Right lobe of liver (tissue), 6 donors: ENCODE results near the gene ATG7. TPM values are rescaled to one million over a fixed set of nuclear protein-coding genes. Genes with fewer than 3 reads are reported as not detected.

Experiments
- ATAC-seq, 4 donors: fragments of 200-7000 bp; cut with Tn5 transposase; one replicate each; pipeline ENCODE4 v1.9.1; 2020; ENCODE audit warnings: mild to moderate bottlenecking in 4 of 4, moderate library complexity in 4 of 4
- DNase-seq, 3 donors: peaks; one replicate each; pipeline ENCODE4 v3.0.0-alpha.2; 2020
- H3K27ac ChIP-seq, 3 donors: fragments of 200-600 bp; one replicate each; pipeline ENCODE4 v1.8.0; 2022
- H3K27me3 ChIP-seq, 2 donors: fragments of 200-600 bp; one replicate each; pipeline ENCODE4 v1.8.0; 2022
- H3K36me3 ChIP-seq, 4 donors: fragments of 200-600 bp; sonication (generic) in 1 of 4; one replicate each; pipeline versions ENCODE4 v1.5.1 to v1.8.0; 2017 to 2022; ENCODE audit warnings: control low read depth in 1 of 4
- H3K4me1 ChIP-seq, 4 donors: fragments of 200-600 bp; sonication (generic) in 1 of 4; one replicate each; pipeline versions ENCODE4 v1.5.1 to v1.8.0; 2017 to 2022; ENCODE audit warnings: control low read depth in 1 of 4
- H3K4me3 ChIP-seq, 3 donors: fragments of 200-600 bp; one replicate each; pipeline ENCODE4 v1.8.0; 2022
- H3K9me3 ChIP-seq, 4 donors: fragments of 200-600 bp; sonication (generic) in 1 of 4; one replicate each; pipeline versions ENCODE4 v1.5.1 to v1.8.0; 2017 to 2022; ENCODE audit warnings: control low read depth in 1 of 4
- CTCF ChIP-seq, 4 donors: fragments of 200-600 bp in 3 of 4; fragments of 450-650 bp in 1 of 4; IDR thresholded peaks; one replicate each; pipeline versions ENCODE4 v1.5.1 to v1.8.0; 2016 to 2022; ENCODE audit warnings: antibody characterized with exemption in 4 of 4, mild to moderate bottlenecking in 2 of 4
- POLR2A ChIP-seq: fragments of 450-650 bp; IDR thresholded peaks from one replicate; pipeline ENCODE4 v1.6.1; 2017; ENCODE audit warnings: antibody characterized with exemption, mild to moderate bottlenecking
- WGBS: methylation state at CpG from one replicate; pipeline ENCODE4 v1.1.6; 2018; ENCODE audit warnings: low coverage, low lambda C conversion rate; ENCODE audit not compliant: insufficient coverage; ENCODE audit errors: missing lambda C conversion rate; 5-methylcytosine and 5-hydroxymethylcytosine counted together
- intact Hi-C, 2 donors: fragments of 100-400 bp; cut with DNase I; formaldehyde crosslinking; loops; one replicate each; pipeline versions ENCODE4 v1.11.2 to v1.14.1; 2022
- total RNA-seq, 6 experiments: library from RNA; depleted of rRNA in 2 of 6; stranded (reverse); fragments of >200 nt in 2 of 6; fragmentation: NEBNext Ultra II Directional in 3 of 6; extraction: Animal tissue kit (Norgen Biotek cat#: 25700) in 3 of 6; gene quantifications; one replicate each; pipeline versions ENCODE4 v1.1.0 to v1.2.4, GENCODE V29; 2016 to 2023
- donor health status: DM: no; HTN: yes; CAD: no.
- donor health status: DM: no; HTN: no; CAD: no.
- donor health status: DM: no; HTN: no; CAD: no.
- donor health status: DM: no; HTN: yes; CAD: no.
- donor health status: DM: no; HTN: yes; CAD: no.

ATG7 gene
- total RNA-seq, 6 experiments from 2014 or later = 13.6 to 21.1 (median 15.8) TPM

GRCh38 chr3:11601446-11602238 lies 329.4 kb downstream of the ATG7 start:
- no peak overlapping the region for H3K4me3 ChIP-seq
- no peak for TF ChIP-seq CTCF (IDR thresholded peaks at IDR 0.05)
- no peak for TF ChIP-seq POLR2A
- H3K27me3 ChIP-seq = no peaks in the 10 kb centered on the region
- peak overlapping the region in 1 of 3 donors; percentile 40 for H3K27ac ChIP-seq
- DNase-seq (no peak), ATAC-seq (no peak)
- peaks cover 0 to 16% (median 0%) of the 10 kb centered on the region in 4 donors for H3K36me3 ChIP-seq
- no peaks in the 10 kb centered on the region for H3K9me3 ChIP-seq
- WGBS = 78% methylated on average over 16 of the region's 21 CpGs
- intact Hi-C loops = no loop called here
- H3K4me1 ChIP-seq = peaks cover 0 to 2% (median 0%) of the 10 kb centered on the region in 4 donors

- intact Hi-C loops = no loop called here
- WGBS = 84% methylated on average over 11 of the region's 11 CpGs
- TF ChIP-seq CTCF (IDR thresholded peaks at IDR 0.05) = no peak
- no peak for TF ChIP-seq POLR2A
- ATAC-seq (no peak), DNase-seq (no peak)
- Histone ChIP-seq H3K27ac (no peak overlapping the region), H3K4me3 (no peak overlapping the region), H3K9me3 (no peaks in the 10 kb centered on the region), H3K27me3 (no peaks in the 10 kb centered on the region), H3K36me3 (peaks cover 0 to 16% (median 0%) of the 10 kb centered on the region in 4 donors), H3K4me1 (peaks cover 0 to 2% (median 0%) of the 10 kb centered on the region in 4 donors)
These were observed 330.1 kb downstream of the ATG7 start for GRCh38 chr3:11602239-11602840.

GRCh38 chr3:11602886-11603527 lies 330.8 kb downstream of the ATG7 start:
- TF ChIP-seq POLR2A (no peak), CTCF (IDR thresholded peaks at IDR 0.05) (no peak)
- H3K4me3 ChIP-seq = no peak overlapping the region
- intact Hi-C loops = no loop called here
- no peaks in the 10 kb centered on the region for H3K9me3 ChIP-seq
- no peak for ATAC-seq
- peaks cover 0 to 16% (median 0%) of the 10 kb centered on the region in 4 donors for H3K36me3 ChIP-seq
- peak overlapping the region in 2 of 3 donors; percentile 12 to 18 for H3K27ac ChIP-seq
- DNase-seq = no peak
- no peaks in the 10 kb centered on the region for H3K27me3 ChIP-seq
- H3K4me1 ChIP-seq = peaks cover 0 to 4% (median 2%) of the 10 kb centered on the region in 4 donors
- 85% methylated on average over 5 of the region's 5 CpGs for WGBS

GRCh38 chr3:11603628-11604027 lies 331.4 kb downstream of the ATG7 start:
- H3K36me3 ChIP-seq = peaks cover 0 to 16% (median 0%) of the 10 kb centered on the region in 4 donors
- no peaks in the 10 kb centered on the region for H3K27me3 ChIP-seq
- peaks cover 0 to 10% (median 4%) of the 10 kb centered on the region in 4 donors for H3K4me1 ChIP-seq
- WGBS = 68% methylated on average over 7 of the region's 9 CpGs
- no peaks in the 10 kb centered on the region for H3K9me3 ChIP-seq
- TF ChIP-seq POLR2A (no peak), CTCF (IDR thresholded peaks at IDR 0.05) (no peak)
- H3K27ac ChIP-seq = peak overlapping the region in 2 of 3 donors; percentile 12 to 18
- ATAC-seq = peak in 2 of 4 donors; percentile 12 to 23
- intact Hi-C loops = no loop called here
- DNase-seq = no peak
- no peak overlapping the region for H3K4me3 ChIP-seq
